Activated effector memory CD4-positive, alpha-beta T cell treated with anti-CD3 and anti-CD28 coated beads, Interleukin-2, amount 50 U/mL, for 16 hours (primary cell): ENCODE data around the gene REEP6.
"Not testable (repeated sequence)": the region's sequence is repeated elsewhere in the genome, so short reads cannot be mapped to it uniquely, and the experiment has no call there.

Experiments
- DNase-seq: peaks from one replicate; pipeline ENCODE4 v3.0.0-alpha.2; 2020

The REEP6 gene

GRCh38 chr19:1473085-1473851, 17.7 kb upstream of the REEP6 start:
- DNase-seq, result no peak

GRCh38 chr19:1474011-1474764, 16.8 kb upstream of the REEP6 start:
- no peak for DNase-seq

- DNase-seq, result no peak
Measured at GRCh38 chr19:1474765-1475351, 16.1 kb upstream of the REEP6 start.

- no peak for DNase-seq
Measured at GRCh38 chr19:1475751-1476437, 15.1 kb upstream of the REEP6 start.

- DNase-seq, result not testable (repeated sequence)
Measured at GRCh38 chr19:1477056-1477455, 13.9 kb upstream of the REEP6 start.

- peak; percentile 97 for DNase-seq
Measured at GRCh38 chr19:1478934-1479707, 11.9 kb upstream of the REEP6 start, which contains the start of gene C19orf25. Gene C19orf25 (minus strand): TSS chr19:1479215. CDS start chr19:1478903, 312 bp downstream.

DNA sequence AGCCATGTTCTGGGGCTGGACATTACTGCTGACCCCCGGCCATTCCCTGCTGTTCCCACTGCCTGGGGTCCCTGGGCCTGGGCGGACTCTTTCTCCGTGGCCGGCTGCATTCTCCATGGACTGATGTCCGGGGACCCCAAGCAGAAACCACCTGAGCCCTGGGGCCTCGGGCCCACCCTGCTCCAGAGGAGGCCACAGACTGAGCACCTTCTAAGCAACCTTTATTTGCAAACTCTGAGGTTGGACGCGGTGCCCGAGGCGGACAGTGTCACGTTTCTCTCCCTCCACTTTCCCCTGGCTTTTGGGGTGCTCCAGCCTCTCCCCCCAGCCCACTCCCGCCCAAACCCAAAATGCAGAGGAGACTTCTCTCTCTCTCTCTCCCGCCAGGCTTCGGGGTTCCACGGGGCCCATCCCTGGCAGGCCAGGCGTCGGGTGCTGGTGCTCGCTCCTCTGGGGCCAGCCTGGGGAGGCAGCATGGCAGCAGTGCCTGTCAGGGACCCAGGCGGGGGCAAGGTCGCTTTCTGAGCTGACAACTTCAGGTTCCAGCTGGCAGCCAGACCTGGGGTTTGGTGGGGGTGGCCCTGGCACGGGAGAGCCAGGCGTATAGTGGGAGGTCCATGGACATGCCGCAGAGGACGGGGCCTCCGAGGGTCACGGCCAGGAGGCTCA, 9.6 kb upstream of the REEP6 start:
- peak; percentile 62 for DNase-seq

GRCh38 chr19:1481893-1482360, 9.1 kb upstream of the REEP6 start:
- peak; percentile 61 for DNase-seq

DNA sequence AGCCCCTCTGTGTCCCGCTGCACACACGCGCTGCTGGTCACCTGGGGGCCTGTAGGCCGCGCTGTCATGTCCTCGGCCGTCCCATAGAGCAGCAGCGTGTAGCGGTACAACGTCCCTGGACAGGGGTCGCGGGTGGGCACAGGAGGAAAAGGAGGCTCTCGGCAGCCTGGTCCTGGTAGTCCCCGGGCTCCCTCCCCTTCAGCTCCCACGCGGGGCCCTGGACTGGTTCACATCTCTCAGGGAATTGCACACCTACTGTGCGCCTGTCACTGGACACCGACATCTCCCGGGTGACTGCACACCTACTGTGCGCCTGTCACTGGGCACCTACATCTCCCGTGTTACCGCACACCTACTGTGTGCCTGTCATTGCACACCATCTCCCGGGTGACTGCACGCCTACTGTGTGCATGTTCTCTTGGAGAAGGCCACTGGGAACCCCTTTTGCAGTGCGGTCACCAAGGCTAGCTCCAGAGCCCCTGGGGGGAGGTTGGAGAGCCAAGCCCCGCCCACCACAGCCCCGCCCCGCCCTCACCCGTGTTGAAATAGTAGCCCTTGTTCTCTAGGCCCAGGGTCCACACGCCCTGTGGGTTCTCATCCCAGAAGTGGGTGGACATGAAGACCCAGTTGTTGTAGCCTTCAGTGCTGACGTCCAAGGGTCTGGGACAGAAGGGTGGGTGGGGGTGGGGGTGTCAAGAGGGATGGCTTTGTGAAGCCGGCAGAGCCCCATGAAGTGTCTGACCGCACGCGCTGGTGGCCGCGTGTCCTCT, 8.4 kb upstream of the REEP6 start:
- peak; percentile 61 for DNase-seq

DNA sequence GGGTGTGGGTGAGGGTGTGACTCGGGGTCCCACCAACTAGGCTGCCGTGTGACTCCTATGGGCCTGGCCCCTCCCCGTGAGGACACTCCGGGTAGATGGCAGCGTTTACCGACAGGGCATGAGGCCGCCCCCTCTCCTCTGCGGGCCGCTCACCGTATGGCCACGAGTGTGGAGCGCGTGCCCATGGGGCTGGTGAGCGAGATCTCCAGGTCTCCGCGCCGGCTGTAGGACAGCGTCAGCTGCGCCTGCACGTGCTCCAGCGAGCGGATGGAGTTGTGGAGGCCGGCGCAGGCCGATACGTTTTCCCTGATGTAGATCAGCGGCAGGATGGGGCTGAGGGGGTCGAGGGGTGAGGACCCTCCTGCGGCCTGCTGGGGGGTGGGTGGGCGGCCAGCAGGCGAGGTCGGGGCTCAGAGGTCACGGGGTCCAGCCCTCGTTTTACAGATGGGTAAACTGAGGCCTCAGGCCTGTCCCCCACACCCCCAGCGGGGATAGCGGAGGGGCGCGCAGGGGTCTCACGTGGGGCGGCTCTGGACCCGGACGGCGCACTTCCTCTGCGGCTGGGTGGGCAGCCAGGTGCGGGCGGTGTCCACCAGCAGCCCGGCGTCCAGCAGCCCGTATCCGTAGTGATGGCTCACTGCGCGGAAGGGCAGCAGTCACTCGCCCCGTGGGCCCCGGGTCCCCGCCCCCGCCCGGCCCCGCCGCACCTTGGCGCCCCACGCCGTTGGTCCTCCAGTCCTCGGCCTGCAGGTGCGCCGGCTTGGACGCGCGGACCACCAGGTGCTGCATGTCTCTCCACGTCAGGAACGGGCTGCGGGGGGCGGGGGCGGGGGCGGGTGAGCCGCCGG, 7.6 kb upstream of the REEP6 start:
- no peak for DNase-seq

DNA sequence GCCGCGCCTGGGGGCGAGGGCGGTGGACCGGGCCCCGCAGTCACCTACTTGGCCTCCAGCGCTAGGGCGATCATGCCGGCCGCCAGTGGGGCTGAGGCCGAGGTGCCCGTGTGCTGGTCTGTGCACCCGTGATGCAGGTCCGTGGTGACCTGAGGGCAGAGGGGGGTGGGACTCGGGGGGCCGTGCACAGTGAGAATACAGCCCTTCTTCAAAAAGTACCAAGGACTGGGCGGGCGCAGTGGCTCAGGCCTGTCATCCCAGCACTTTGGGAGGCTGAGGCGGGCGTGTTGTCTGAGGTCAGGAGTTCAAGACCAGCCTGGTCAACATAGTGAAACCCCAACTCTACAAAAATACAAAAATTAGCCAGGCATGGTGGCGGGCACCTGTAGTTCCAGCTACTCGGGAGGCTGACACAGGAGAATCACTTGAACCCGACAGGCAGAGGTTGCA, 7.0 kb upstream of the REEP6 start:
- no peak for DNase-seq

GRCh38 chr19:1486720-1487575, 4.0 kb upstream of the REEP6 start:
- DNase-seq, result no peak

- DNase-seq, result no peak
Measured at GRCh38 chr19:1487576-1488281, 3.3 kb upstream of the REEP6 start.

- peak; percentile 60 for DNase-seq
Measured at GRCh38 chr19:1488282-1488601, 2.7 kb upstream of the REEP6 start.

DNA sequence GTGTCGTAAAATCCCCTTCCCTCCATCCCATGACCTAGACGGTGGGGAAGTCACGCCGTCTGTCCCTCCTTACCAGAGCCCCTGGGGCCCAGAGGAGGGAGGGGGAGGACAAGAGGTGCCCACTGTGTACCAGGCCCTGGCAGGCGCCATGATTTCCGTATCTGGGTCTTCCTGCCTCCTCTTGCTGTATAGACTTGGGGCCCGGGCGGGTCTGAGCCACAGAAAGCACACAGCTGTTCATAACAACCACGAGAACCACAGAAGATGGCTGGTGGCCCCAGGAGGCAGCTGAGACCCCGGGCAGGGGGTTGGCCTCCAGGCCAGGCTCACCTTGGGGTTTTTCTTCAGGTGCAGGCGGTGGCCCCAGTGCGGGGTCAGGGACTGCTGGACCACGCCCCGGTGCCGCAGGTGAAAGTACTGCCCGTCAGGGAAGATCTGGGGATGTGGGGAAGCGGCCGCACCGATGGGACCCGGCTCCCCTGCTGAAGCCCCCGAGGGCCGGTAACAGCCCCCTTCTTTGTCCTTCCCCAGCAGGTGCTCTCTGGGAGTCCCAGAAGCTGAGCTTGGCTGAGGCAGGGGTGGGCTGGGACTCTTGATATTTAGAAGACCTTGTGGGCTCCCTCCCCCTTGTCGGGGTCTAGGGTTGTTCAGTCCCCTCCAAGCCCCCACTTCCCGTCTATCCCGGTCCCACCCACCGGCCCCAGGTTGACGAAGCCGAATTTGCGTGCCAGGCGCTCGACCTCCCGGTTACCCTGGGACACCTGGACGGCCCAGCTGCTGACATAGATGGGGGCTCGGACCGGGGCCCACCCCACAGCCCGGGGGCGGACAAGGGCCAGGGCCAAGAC, 1.3 kb upstream of the REEP6 start:
- DNase-seq, result no peak

GRCh38 chr19:1490311-1491113, 469 bp upstream of the REEP6 start, which contains the start of gene PCSK4:
Gene PCSK4 (minus strand): TSS chr19:1490350. CDS start chr19:1490346, 4 bp downstream.
- DNase-seq, result peak; percentile 98
